Mesenchymal stem cell (in vitro differentiated cells and primary cell): Measurements from ENCODE around the gene FOXC1.

Experiments used
- DNase-seq: peaks from one replicate; pipeline ENCODE4 v3.0.0-alpha.2; 2013
- H2AFZ ChIP-seq: one replicate; pipeline ENCODE4 v1.6.1; 2013; ENCODE audit warnings: low read depth, mild to moderate bottlenecking, control low read depth, inconsistent platforms, low read length, moderate library complexity
- H2AK5ac ChIP-seq: 2 replicates; pipeline ENCODE4 v1.6.1; 2013; ENCODE audit warnings: low read length, moderate library complexity, mild to moderate bottlenecking, inconsistent platforms; ENCODE audit not compliant: severe bottlenecking
- H2BK120ac ChIP-seq: one replicate; pipeline ENCODE4 v1.6.1; 2013; ENCODE audit warnings: low read depth, mild to moderate bottlenecking, inconsistent platforms, low read length, moderate library complexity
- H2BK12ac ChIP-seq, 2 experiments: one replicate each; pipeline ENCODE4 v1.6.1; 2013; ENCODE audit warnings: inconsistent platforms in 2 of 2, low read length in 2 of 2, mild to moderate bottlenecking in 2 of 2, moderate library complexity in 2 of 2, control low read depth in 1 of 2
- H2BK15ac ChIP-seq: one replicate; pipeline ENCODE4 v1.6.1; 2013; ENCODE audit warnings: mild to moderate bottlenecking, low read depth, inconsistent platforms; ENCODE audit not compliant: poor library complexity, severe bottlenecking
- H2BK5ac ChIP-seq: 2 replicates; pipeline ENCODE4 v1.6.1; 2013; ENCODE audit warnings: low read depth, mild to moderate bottlenecking, low read length, control low read depth, inconsistent platforms; ENCODE audit not compliant: poor library complexity, severe bottlenecking
- H3K14ac ChIP-seq, 2 experiments: one replicate each; pipeline ENCODE4 v1.6.1; 2013; ENCODE audit warnings: inconsistent platforms in 2 of 2, low read length in 2 of 2, control low read depth in 1 of 2, mild to moderate bottlenecking in 1 of 2, moderate library complexity in 1 of 2
- H3K18ac ChIP-seq, 2 experiments: one replicate each; pipeline ENCODE4 v1.6.1; 2013; ENCODE audit warnings: inconsistent platforms in 2 of 2, low read length in 2 of 2, control low read depth in 1 of 2, low read depth in 1 of 2, mild to moderate bottlenecking in 1 of 2
- H3K23ac ChIP-seq, 2 experiments: one replicate each; pipeline ENCODE4 v1.6.1; 2013; ENCODE audit warnings: inconsistent platforms in 2 of 2, low read length in 2 of 2, mild to moderate bottlenecking in 2 of 2, moderate library complexity in 2 of 2, control low read depth in 1 of 2
- H3K27ac ChIP-seq: 2 replicates; pipeline ENCODE4 v1.5.1; 2013; ENCODE audit warnings: mild to moderate bottlenecking, moderate library complexity, low read length, control low read depth, inconsistent platforms; ENCODE audit not compliant: poor library complexity, severe bottlenecking
- H3K27me3 ChIP-seq, 2 experiments: 2 replicates each; pipeline versions ENCODE4 v1.6.1 to v1.7.0; 2013; ENCODE audit warnings: low read length in 2 of 2, mild to moderate bottlenecking in 2 of 2, moderate library complexity in 2 of 2, control low read depth in 1 of 2, inconsistent platforms in 1 of 2; ENCODE audit not compliant: control insufficient read depth in 1 of 2, insufficient read depth in 1 of 2
- H3K36me3 ChIP-seq, 2 experiments: 2 replicates each; pipeline versions ENCODE4 v1.6.1 to v1.7.0; 2013; ENCODE audit warnings: low read length in 2 of 2, control low read depth in 1 of 2, inconsistent platforms in 1 of 2, low read depth in 1 of 2, mild to moderate bottlenecking in 1 of 2; ENCODE audit not compliant: insufficient read depth in 2 of 2, control insufficient read depth in 1 of 2
- H3K4ac ChIP-seq, 2 experiments: one replicate each; pipeline ENCODE4 v1.6.1; 2013; ENCODE audit warnings: inconsistent platforms in 2 of 2, low read length in 2 of 2, mild to moderate bottlenecking in 2 of 2, moderate library complexity in 2 of 2, control low read depth in 1 of 2, low read depth in 1 of 2
- H3K4me1 ChIP-seq: 2 replicates; pipeline ENCODE4 v1.6.1; 2013; ENCODE audit warnings: low read depth, low read length, control low read depth; ENCODE audit not compliant: control insufficient read depth, insufficient read depth
- H3K4me2 ChIP-seq: 2 replicates; pipeline ENCODE4 v1.6.1; 2013; ENCODE audit warnings: low read length, mild to moderate bottlenecking, inconsistent platforms; ENCODE audit not compliant: poor library complexity, severe bottlenecking
- H3K4me3 ChIP-seq, 2 experiments: 2 replicates each; pipeline versions ENCODE4 v1.5.1 to v1.7.0; 2013; ENCODE audit warnings: low read length in 2 of 2, mild to moderate bottlenecking in 2 of 2, control low read depth in 1 of 2, low read depth in 1 of 2; ENCODE audit not compliant: insufficient read depth in 1 of 2
- H3K79me1 ChIP-seq: replicated peaks from 2 replicates; pipeline ENCODE4 v1.6.1; 2013; ENCODE audit warnings: mild to moderate bottlenecking, control low read depth, low read length, inconsistent platforms; ENCODE audit not compliant: poor library complexity, severe bottlenecking
- H3K9ac ChIP-seq: 2 replicates; pipeline ENCODE4 v1.7.0; 2013; ENCODE audit warnings: mild to moderate bottlenecking, low read length, moderate library complexity
- H3K9me3 ChIP-seq: 2 replicates; pipeline ENCODE4 v1.7.0; 2013; ENCODE audit warnings: mild to moderate bottlenecking, low read length; ENCODE audit not compliant: control insufficient read depth
- H4K8ac ChIP-seq: one replicate; pipeline ENCODE4 v1.6.1; 2013; ENCODE audit warnings: inconsistent platforms, mild to moderate bottlenecking, low read length, moderate library complexity
- H4K91ac ChIP-seq: one replicate; pipeline ENCODE4 v1.6.1; 2013; ENCODE audit warnings: mild to moderate bottlenecking, low read length, inconsistent platforms
- WGBS: methylation state at CpG from one replicate; pipeline ENCODE4 v1.1.7; 2013; ENCODE audit warnings: mixed read lengths; 5-methylcytosine and 5-hydroxymethylcytosine counted together

Gene FOXC1

DNA sequence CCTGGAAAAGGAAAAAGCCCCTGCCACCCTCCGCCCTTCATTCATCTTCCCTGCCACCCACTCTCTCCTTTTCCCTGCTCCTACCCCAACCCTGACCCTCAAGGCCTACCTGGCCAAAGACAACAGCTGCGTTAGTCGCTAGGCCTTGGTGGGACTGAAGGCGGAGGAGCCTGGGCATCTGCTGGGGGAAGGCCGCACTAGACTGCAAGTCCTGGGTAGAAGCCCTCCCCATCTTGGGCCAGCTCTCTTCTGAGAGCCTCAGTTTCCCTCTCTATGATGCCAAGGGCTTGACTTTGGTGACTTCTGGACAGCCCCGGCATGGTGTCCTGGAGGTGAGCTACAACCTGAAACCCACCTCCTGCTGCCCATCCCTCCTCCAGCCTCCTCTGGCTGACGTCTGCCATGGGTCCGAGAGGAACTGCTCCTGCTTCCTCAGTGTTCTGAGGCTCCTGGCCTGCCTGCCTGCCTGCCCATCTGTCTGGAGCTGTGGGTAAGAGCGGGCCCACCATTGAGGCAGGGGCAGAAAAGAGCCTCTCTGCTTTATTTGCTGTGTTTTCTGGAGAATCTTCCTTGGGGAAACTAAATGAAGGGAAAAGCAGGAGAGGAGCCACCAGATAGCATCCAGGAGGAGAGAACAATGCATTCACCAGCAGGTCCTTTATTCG lies 7.5 kb upstream of the FOXC1 start:
- no peak for DNase-seq
- Histone ChIP-seq H4K91ac (no peak overlapping the region), H3K14ac (no peak overlapping the region), H3K79me1 (no peaks in the 10 kb centered on the region), H3K4ac (no peak overlapping the region), H2BK12ac (no peak overlapping the region), H2BK120ac (no peak overlapping the region), H2AFZ (no peak overlapping the region), H3K4me1 (peaks cover 21% of the 10 kb centered on the region), H3K18ac (no peak overlapping the region), H3K27me3 (peaks cover 39 to 84% of the 10 kb centered on the region in 2 experiments), H3K4me3 (no peak overlapping the region), H3K23ac (no peak overlapping the region), H2BK5ac (no peak overlapping the region), H4K8ac (no peak overlapping the region), H3K9ac (no peak overlapping the region), H2AK5ac (no peak overlapping the region), H2BK15ac (no peak overlapping the region), H3K9me3 (no peaks in the 10 kb centered on the region), H3K4me2 (no peak overlapping the region), H3K36me3 (no peaks in the 10 kb centered on the region), H3K27ac (no peak overlapping the region)
- WGBS: 90% methylated on average over 10 of the region's 10 CpGs

GRCh38 chr6:1603708-1604107 lies 6.0 kb upstream of the FOXC1 start:
- Histone ChIP-seq H3K27me3 (peaks cover 54 to 98% of the 10 kb centered on the region in 2 experiments), H3K9me3 (no peaks in the 10 kb centered on the region), H3K79me1 (no peaks in the 10 kb centered on the region), H3K4ac (no peak overlapping the region), H2BK5ac (no peak overlapping the region), H3K14ac (no peak overlapping the region), H2BK15ac (no peak overlapping the region), H4K8ac (no peak overlapping the region), H4K91ac (no peak overlapping the region), H3K4me3 (no peak overlapping the region), H3K27ac (no peak overlapping the region), H3K4me1 (peaks cover 32% of the 10 kb centered on the region), H3K36me3 (no peaks in the 10 kb centered on the region), H3K23ac (no peak overlapping the region), H3K4me2 (no peak overlapping the region), H3K9ac (no peak overlapping the region), H2AFZ (no peak overlapping the region), H2BK120ac (no peak overlapping the region), H2AK5ac (no peak overlapping the region), H3K18ac (no peak overlapping the region), H2BK12ac (no peak overlapping the region)
- no peak for DNase-seq
- WGBS: 84% methylated on average over 15 of the region's 15 CpGs

DNA sequence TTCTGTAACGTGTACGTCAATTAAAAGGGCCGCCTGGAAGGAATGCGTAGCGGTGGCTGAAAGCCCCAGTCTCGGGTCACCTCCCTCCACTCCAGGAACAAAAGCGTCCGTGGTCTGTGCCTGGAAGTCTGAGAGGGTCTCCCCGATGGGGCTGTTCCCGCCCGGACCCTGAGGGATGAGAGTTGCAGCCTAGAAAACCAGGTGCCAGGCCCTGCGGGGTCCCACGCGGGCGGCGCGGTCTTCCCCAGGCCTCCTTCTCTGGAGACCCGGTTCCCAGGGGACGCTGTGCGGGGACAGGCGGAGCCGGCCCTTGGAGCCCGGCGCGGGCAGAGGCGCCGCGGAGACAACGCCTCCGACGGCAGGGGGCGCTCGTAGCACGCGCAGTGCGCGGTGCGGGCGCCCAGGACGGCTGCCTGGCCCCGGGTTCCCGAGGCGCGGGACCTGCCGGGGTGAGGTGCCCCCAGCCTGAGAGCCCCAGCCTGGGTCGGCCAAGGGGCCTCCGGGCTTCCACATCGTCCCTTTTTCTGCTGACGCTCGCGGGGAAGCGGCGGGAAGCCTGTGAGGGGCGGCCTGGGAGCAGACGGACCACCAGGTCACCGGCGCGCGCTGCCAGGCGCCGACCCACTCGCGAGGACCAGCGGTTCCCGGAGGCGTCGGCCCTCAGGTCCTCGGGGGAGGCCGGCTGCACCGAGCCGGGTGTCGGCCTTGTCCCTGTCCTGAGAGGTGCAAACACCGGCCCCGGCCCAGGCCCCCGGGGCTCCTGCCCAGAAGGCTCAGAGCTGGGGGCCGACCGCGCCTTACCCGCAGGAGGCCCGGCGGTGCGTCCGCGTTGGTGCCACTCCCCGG lies 5.3 kb upstream of the FOXC1 start:
- Histone ChIP-seq H3K18ac (no peak overlapping the region), H3K9me3 (no peaks in the 10 kb centered on the region), H4K8ac (no peak overlapping the region), H4K91ac (no peak overlapping the region), H3K14ac (no peak overlapping the region), H3K23ac (no peak overlapping the region), H3K9ac (peak overlapping the region; percentile 34), H2BK15ac (no peak overlapping the region), H2BK12ac (no peak overlapping the region), H3K27me3 (peaks cover 55 to 97% of the 10 kb centered on the region in 2 experiments), H3K4ac (no peak overlapping the region), H2BK5ac (no peak overlapping the region), H3K36me3 (no peaks in the 10 kb centered on the region), H3K4me1 (peaks cover 39% of the 10 kb centered on the region), H3K79me1 (no peaks in the 10 kb centered on the region), H3K27ac (no peak overlapping the region), H2BK120ac (no peak overlapping the region), H2AFZ (no peak overlapping the region), H3K4me3 (peak overlapping the region; percentile 41 to 65), H3K4me2 (peak overlapping the region; percentile 93), H2AK5ac (no peak overlapping the region)
- 2% methylated on average over 73 of the region's 85 CpGs for WGBS
- no peak for DNase-seq
